ENCODE measurements around the gene CLDN20.

The CLDN20 gene

DNA sequence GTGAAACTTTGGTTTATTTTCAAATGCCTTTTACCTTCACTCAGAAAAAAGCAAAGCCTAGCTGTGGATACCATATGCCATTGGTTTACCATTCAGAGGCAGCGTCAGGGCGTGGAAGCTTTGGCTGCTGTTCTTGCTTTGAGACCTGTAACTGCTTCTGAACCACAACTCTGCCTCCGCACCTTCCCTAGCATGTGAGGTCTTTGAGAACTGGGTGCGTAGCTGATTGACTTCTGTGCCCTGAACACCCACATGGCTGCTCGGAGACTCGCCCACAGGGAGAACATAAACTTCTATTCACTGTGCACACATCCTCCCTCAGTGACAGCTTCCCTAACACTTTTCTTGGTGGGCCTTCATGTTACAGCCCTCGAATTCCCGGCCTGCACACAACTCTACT lies 11.2 kb upstream of the CLDN20 start:
- no peak overlapping the region for H3K9ac ChIP-seq (ENCODE audit: low read length)
- H3K27ac ChIP-seq (ENCODE audit: low read depth, low read length), result no peak overlapping the region
- H3K27me3 ChIP-seq (ENCODE audit: low read length), result no peaks in the 10 kb centered on the region
- TF ChIP-seq, protein P1, sequence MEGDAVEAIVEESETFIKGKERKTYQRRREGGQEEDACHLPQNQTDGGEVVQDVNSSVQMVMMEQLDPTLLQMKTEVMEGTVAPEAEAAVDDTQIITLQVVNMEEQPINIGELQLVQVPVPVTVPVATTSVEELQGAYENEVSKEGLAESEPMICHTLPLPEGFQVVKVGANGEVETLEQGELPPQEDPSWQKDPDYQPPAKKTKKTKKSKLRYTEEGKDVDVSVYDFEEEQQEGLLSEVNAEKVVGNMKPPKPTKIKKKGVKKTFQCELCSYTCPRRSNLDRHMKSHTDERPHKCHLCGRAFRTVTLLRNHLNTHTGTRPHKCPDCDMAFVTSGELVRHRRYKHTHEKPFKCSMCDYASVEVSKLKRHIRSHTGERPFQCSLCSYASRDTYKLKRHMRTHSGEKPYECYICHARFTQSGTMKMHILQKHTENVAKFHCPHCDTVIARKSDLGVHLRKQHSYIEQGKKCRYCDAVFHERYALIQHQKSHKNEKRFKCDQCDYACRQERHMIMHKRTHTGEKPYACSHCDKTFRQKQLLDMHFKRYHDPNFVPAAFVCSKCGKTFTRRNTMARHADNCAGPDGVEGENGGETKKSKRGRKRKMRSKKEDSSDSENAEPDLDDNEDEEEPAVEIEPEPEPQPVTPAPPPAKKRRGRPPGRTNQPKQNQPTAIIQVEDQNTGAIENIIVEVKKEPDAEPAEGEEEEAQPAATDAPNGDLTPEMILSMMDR (IDR thresholded peaks at IDR 0.05; ENCODE audit: insufficient read depth, low read length, poor library complexity, severe bottlenecking), result no peak
- TF ChIP-seq EZH2phosphoT487 (conservative IDR thresholded peaks at IDR 0.05; ENCODE audit: low read length), result no peak
- H4K20me1 ChIP-seq (ENCODE audit: low read depth, low read length), result no peaks in the 10 kb centered on the region
- peaks cover 20% of the 10 kb centered on the region; the same call in 1 of the 2 replicates for H3F3A ChIP-seq (ENCODE audit: insufficient read depth)
- H3K4me2 ChIP-seq (ENCODE audit: low read depth, low read length, poor library complexity, severe bottlenecking), result no peak overlapping the region
- H3K9me2 ChIP-seq (replicated peaks; ENCODE audit: insufficient read depth, low read length), result no peaks in the 10 kb centered on the region
- H2AFZ ChIP-seq (ENCODE audit: low read depth, low read length, severe bottlenecking), result no peak overlapping the region
- H3K9me3 ChIP-seq (ENCODE audit: insufficient read depth, low read length), result no peaks in the 10 kb centered on the region
- no peaks in the 10 kb centered on the region for H3K79me2 ChIP-seq (ENCODE audit: insufficient read depth, low read length)
- no peak overlapping the region for H3K4me3 ChIP-seq (ENCODE audit: insufficient read depth, low read length, poor library complexity, severe bottlenecking)
- H3K36me3 ChIP-seq (ENCODE audit: low read length), result peaks cover 55% of the 10 kb centered on the region

DNA sequence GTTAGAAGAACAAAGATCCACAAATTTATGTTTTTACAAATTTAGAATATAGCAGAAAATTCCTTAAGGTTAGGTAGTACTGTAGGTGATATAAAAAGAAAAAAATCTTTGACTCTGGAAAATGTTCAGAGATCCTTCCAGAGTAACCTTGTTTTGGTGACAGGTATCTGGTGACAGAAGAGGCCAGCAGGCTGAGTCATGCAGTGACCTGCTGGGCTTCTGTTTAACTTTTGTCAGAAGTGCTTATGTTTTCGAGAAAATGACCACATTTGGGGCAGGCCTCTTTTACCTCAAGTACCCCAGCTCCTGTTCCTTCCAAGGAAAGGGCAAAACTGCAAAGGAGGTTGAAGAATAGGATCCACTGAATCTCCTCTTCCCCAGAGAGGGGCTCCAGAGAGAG lies 10.5 kb upstream of the CLDN20 start:
- H3K9ac ChIP-seq (ENCODE audit: low read length), result no peak overlapping the region
- no peak overlapping the region for H3K27ac ChIP-seq (ENCODE audit: low read depth, low read length)
- no peaks in the 10 kb centered on the region for H3K9me2 ChIP-seq (replicated peaks; ENCODE audit: insufficient read depth, low read length)
- peaks cover 23% of the 10 kb centered on the region; the same call in 1 of the 2 replicates for H3F3A ChIP-seq (ENCODE audit: insufficient read depth)
- TF ChIP-seq, protein P1 (IDR thresholded peaks at IDR 0.05; ENCODE audit: insufficient read depth, low read length, poor library complexity, severe bottlenecking), result no peak
- no peak for TF ChIP-seq EZH2phosphoT487 (conservative IDR thresholded peaks at IDR 0.05; ENCODE audit: low read length)
- no peaks in the 10 kb centered on the region for H3K79me2 ChIP-seq (ENCODE audit: insufficient read depth, low read length)
- H3K36me3 ChIP-seq (ENCODE audit: low read length), result peaks cover 58% of the 10 kb centered on the region
- H3K4me2 ChIP-seq (ENCODE audit: low read depth, low read length, poor library complexity, severe bottlenecking), result no peak overlapping the region
- H2AFZ ChIP-seq (ENCODE audit: low read depth, low read length, severe bottlenecking), result no peak overlapping the region
- no peaks in the 10 kb centered on the region for H3K9me3 ChIP-seq (ENCODE audit: insufficient read depth, low read length)
- H3K4me3 ChIP-seq (ENCODE audit: insufficient read depth, low read length, poor library complexity, severe bottlenecking), result no peak overlapping the region
- H3K27me3 ChIP-seq (ENCODE audit: low read length), result no peaks in the 10 kb centered on the region
- no peaks in the 10 kb centered on the region for H4K20me1 ChIP-seq (ENCODE audit: low read depth, low read length)

DNA sequence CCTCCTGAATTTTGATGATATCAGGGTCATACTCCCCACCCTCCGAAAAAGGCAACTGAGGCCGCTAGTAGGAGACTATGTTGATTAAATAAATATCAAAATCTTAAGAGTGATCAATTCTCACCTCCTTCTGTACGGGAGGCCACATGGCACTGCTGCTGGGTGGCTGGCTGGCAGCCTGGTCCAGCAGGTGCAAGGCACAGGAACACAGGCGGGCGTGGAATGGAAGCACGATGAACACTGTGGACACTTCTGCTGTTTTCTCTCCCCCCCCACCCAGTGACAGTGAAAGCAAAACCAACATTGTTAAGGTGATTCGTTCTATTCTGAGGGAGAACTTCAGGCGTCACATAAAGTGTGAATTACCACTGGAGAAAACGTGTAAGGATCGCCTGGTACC lies 9.7 kb upstream of the CLDN20 start:
- no peaks in the 10 kb centered on the region for H3K27me3 ChIP-seq (ENCODE audit: low read length)
- H3K9me2 ChIP-seq (replicated peaks; ENCODE audit: insufficient read depth, low read length), result no peaks in the 10 kb centered on the region
- no peaks in the 10 kb centered on the region for H4K20me1 ChIP-seq (ENCODE audit: low read depth, low read length)
- no peak overlapping the region for H3K4me3 ChIP-seq (ENCODE audit: insufficient read depth, low read length, poor library complexity, severe bottlenecking)
- no peak overlapping the region for H3K27ac ChIP-seq (ENCODE audit: low read depth, low read length)
- peaks cover 54% of the 10 kb centered on the region for H3K36me3 ChIP-seq (ENCODE audit: low read length)
- no peak overlapping the region for H3K4me2 ChIP-seq (ENCODE audit: low read depth, low read length, poor library complexity, severe bottlenecking)
- H3K9me3 ChIP-seq (ENCODE audit: insufficient read depth, low read length), result no peaks in the 10 kb centered on the region
- no peak overlapping the region for H2AFZ ChIP-seq (ENCODE audit: low read depth, low read length, severe bottlenecking)
- no peak overlapping the region for H3K9ac ChIP-seq (ENCODE audit: low read length)
- H3K79me2 ChIP-seq (ENCODE audit: insufficient read depth, low read length), result no peaks in the 10 kb centered on the region
- H3F3A ChIP-seq (ENCODE audit: insufficient read depth), result peaks cover 19% of the 10 kb centered on the region; the same call in 1 of the 2 replicates
- TF ChIP-seq EZH2phosphoT487 (conservative IDR thresholded peaks at IDR 0.05; ENCODE audit: low read length), result no peak
- TF ChIP-seq, protein P1 (IDR thresholded peaks at IDR 0.05; ENCODE audit: insufficient read depth, low read length, poor library complexity, severe bottlenecking), result no peak

All from SU-DHL-6 (cell line).